Measurements from ENCODE around the gene RECK. TPM values are rescaled to one million over a fixed set of nuclear protein-coding genes. Genes with fewer than 3 reads are reported as not detected.
A peak's percentile ranks its signal among the peaks of the same experiment; 100 is the strongest.

Gene RECK
- total and polyA plus RNA-seq, 7 donors, result 1.4 to 8.0 (median 2.0) TPM

DNA sequence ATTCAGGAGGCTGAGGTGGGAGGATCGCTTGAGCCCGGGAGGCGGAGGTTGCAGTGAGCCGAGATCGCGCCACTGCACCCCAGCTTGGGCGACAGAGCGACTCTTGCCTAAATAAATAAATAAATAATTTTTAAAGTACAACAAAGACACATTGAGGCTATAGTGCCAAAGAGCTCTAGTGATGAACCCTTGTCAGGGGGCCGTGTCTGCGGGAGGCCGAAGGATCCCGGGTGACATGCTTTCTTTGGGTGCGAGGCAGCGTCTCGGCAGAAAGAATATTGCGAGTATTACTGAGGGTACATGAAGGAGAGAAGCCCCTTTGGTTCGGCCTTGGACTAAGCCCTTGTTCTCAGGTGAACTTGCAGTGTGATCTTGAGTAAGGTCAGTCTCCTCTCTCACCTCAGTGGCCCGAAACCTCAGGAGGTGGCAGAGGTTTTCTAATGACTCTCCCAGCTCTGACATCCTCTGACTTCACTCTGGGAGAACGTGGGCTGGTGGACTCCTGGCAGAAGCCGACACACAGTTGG lies 397 bp upstream of the RECK start:
- TF ChIP-seq, protein P1, sequence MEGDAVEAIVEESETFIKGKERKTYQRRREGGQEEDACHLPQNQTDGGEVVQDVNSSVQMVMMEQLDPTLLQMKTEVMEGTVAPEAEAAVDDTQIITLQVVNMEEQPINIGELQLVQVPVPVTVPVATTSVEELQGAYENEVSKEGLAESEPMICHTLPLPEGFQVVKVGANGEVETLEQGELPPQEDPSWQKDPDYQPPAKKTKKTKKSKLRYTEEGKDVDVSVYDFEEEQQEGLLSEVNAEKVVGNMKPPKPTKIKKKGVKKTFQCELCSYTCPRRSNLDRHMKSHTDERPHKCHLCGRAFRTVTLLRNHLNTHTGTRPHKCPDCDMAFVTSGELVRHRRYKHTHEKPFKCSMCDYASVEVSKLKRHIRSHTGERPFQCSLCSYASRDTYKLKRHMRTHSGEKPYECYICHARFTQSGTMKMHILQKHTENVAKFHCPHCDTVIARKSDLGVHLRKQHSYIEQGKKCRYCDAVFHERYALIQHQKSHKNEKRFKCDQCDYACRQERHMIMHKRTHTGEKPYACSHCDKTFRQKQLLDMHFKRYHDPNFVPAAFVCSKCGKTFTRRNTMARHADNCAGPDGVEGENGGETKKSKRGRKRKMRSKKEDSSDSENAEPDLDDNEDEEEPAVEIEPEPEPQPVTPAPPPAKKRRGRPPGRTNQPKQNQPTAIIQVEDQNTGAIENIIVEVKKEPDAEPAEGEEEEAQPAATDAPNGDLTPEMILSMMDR (IDR thresholded peaks at IDR 0.05), result no peak
- H3K9me3 ChIP-seq, result no peaks in the 10 kb centered on the region
- H3K27ac ChIP-seq, result no peak overlapping the region
- intact Hi-C loops (cut with DNase I), result no loop called here
- peaks cover 0 to 13% (median 4%) of the 10 kb centered on the region in 3 donors for H3K27me3 ChIP-seq (ENCODE audit: insufficient read depth in 3 of 3, low read length in 2 of 3)
- 59 to 64% (median 64%) methylated on average over 20 of the region's 20 CpGs for WGBS, 3 donors
- ATAC-seq (no peak), DNase-seq (no peak)
- no peaks in the 10 kb centered on the region for H3K36me3 ChIP-seq (ENCODE audit: insufficient read depth in 1 of 2, low read depth in 1 of 2)
- H3K4me3 ChIP-seq, result peak overlapping the region; percentile 77
- H3K4me1 ChIP-seq, result peaks cover 12% of the 10 kb centered on the region

DNA sequence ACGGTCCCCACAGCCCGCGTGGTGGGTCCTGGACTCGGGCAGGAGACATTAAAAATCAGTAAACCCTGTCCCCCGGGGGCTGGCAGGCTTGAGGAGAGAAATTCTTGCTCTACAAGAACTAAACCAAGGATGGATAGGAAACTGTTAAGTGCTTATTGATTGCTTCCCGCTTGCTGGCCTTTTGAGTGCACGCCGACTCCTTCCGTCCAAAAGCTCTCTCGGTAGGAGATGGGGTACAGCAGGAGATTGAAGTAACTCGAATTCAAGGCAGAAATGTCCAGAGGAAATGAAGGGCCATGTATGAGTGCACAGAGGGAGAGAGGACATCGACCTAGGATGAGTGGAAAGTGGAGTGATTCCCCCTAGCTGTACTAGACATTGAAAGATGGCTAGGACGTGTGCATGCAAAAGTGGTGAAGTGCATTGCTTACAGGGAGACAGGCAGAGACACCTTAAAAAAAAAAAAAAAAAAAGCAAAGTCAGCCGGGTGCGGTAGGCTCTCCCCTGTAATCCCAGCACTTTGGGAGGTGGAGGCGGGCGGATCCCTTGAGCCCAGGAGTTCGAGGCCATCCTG lies 923 bp downstream of the RECK start:
- Histone ChIP-seq H3K36me3 (ENCODE audit: insufficient read depth in 1 of 2, low read depth in 1 of 2) (no peaks in the 10 kb centered on the region), H3K27me3 (ENCODE audit: insufficient read depth in 3 of 3, low read length in 2 of 3) (peaks cover 0 to 13% (median 4%) of the 10 kb centered on the region in 3 donors), H3K27ac (peak overlapping the region; percentile 67), H3K4me1 (peaks cover 12% of the 10 kb centered on the region), H3K4me3 (peak overlapping the region; percentile 77), H3K9me3 (no peaks in the 10 kb centered on the region)
- intact Hi-C loops (cut with DNase I), result no loop called here
- ATAC-seq, result peak in 1 of 4 donors; percentile 25
- TF ChIP-seq, protein P1 (IDR thresholded peaks at IDR 0.05), result no peak
- 19 to 24% (median 20%) methylated on average over 17 to 18 of the region's 18 CpGs for WGBS, 3 donors
- DNase-seq, result no peak

DNA sequence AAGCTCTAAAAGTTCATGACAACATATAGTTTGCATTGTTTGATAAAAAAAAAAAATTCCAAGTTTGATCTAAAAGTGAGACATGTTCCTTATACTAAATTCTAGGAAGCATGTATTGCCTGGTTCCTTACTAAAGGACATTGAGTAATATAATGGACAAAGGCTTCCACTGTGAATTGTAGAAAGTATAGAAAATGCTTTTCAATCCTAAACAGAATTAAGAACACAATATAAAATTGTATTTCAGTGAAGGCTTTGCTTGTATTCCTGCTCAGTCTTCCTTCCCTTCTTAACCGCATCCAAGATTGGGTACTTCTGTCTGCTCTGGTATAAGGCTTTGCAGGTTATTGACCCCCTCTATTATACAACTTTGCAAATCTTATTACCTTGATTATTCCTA lies 2.4 kb downstream of the RECK start:
- Histone ChIP-seq H3K4me3 (no peak overlapping the region), H3K4me1 (peaks cover 12% of the 10 kb centered on the region), H3K9me3 (no peaks in the 10 kb centered on the region), H3K36me3 (ENCODE audit: insufficient read depth in 1 of 2, low read depth in 1 of 2) (no peaks in the 10 kb centered on the region), H3K27me3 (ENCODE audit: insufficient read depth in 3 of 3, low read length in 2 of 3) (peaks cover 0 to 13% (median 4%) of the 10 kb centered on the region in 3 donors), H3K27ac (no peak overlapping the region)
- TF ChIP-seq, protein P1 (IDR thresholded peaks at IDR 0.05), result no peak
- WGBS, 3 donors, result 91 to 98% (median 96%) methylated on average over 1 of the region's 1 CpG
- intact Hi-C loops (cut with DNase I), result no loop called here
- DNase-seq, result no peak
- ATAC-seq, result no peak

DNA sequence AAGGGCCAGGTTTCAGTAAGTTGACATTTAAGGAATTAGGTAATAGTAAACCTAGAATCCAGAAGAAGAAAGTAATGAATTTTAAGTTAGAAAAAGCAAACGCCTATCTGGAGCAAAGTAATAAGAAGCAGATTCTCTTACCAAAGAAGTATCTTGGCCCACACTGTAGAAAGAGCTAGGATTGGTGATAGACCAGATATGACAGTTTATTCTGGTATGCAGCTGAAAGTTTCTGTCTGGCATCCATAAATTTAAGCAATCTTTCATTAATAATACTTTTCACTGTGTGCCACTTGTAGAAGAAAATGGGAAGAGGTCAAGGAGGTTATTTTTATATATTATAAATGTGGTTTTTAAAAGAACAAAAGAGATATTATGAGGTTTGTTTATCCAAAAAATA lies 3.0 kb downstream of the RECK start:
- DNase-seq (no peak), ATAC-seq (no peak)
- Histone ChIP-seq H3K9me3 (no peaks in the 10 kb centered on the region), H3K4me1 (peaks cover 12% of the 10 kb centered on the region), H3K36me3 (ENCODE audit: insufficient read depth in 1 of 2, low read depth in 1 of 2) (no peaks in the 10 kb centered on the region), H3K27me3 (ENCODE audit: insufficient read depth in 3 of 3, low read length in 2 of 3) (peaks cover 0 to 13% (median 4%) of the 10 kb centered on the region in 3 donors), H3K27ac (no peak overlapping the region), H3K4me3 (no peak overlapping the region)
- TF ChIP-seq, protein P1 (IDR thresholded peaks at IDR 0.05), result no peak
- intact Hi-C loops (cut with DNase I), result no loop called here
- WGBS, 3 donors, result 62 to 90% (median 67%) methylated on average over 1 of the region's 1 CpG

All from psoas muscle (tissue), 8 donors.